ENCODE measurements around the gene PNPLA8.

Gene PNPLA8

GRCh38 chr7:108434010-108434409 is 91.9 kb downstream of the PNPLA8 start:
- no peak for DNase-seq

- no peak for DNase-seq
These were observed 94.8 kb downstream of the PNPLA8 start for GRCh38 chr7:108431099-108431498.

- no peak for DNase-seq
These were observed 95.3 kb downstream of the PNPLA8 start for GRCh38 chr7:108430664-108431063.

GRCh38 chr7:108427766-108428165 is 98.2 kb downstream of the PNPLA8 start:
- no peak for DNase-seq

GRCh38 chr7:108425714-108426275 is 100.1 kb downstream of the PNPLA8 start:
- no peak for DNase-seq

- DNase-seq: no peak
These were observed 101.9 kb downstream of the PNPLA8 start for GRCh38 chr7:108424013-108424412.

- DNase-seq: no peak
These were observed 102.6 kb downstream of the PNPLA8 start for GRCh38 chr7:108423089-108423989.

GRCh38 chr7:108421720-108422331 is 104.1 kb downstream of the PNPLA8 start:
- DNase-seq: no peak

Measured in NCI-H510A (cell line).